Measurements from ENCODE around the gene RAB4A.
A peak's percentile ranks its signal among the peaks of the same experiment; 100 is the strongest.

Gene RAB4A

DNA sequence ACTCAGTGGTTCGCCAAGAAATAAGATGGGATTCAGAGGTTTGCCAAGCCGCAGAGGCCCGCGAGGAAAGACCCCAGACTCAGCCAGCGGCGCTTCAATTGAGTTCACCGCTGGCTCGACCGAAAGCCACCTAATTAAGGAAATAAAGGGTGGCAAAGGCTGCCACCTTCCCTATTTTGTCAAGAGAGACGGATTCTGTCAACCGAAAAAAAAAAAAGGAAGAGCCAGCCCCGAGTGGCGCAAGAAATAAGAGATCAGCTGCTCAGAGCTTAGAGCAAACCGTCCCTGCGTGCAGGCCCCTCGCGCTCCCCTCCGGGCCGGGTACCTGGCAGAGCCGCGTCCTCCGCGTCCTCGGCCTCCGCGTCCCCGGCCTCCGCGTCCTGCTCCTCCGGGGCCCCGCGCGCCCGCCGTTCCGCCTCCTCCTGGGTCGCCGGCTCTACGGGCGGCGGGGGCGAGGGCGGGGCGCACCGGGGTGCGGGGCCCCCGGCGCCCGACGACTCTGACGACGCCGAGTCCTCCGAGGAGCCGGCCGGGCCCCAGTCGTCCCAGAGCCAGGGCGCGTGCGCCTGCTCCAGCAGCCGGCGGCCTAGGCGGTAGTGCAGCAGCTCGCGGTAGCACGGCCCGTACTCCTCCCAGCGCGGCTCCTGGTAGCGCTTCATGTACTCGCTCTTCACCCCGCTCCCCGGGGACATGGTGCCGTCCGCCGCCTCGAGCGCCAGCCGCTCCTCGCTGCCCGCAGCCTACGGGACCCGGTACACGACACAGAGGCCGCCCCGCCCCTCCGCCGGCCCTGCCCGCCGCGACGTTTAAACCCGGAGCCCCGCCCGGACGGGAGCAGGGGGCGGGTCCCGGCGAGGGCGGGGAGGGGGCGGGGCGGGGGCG lies 71.1 kb downstream of the RAB4A start:
- DNase-seq = peak; percentile 87

DNA sequence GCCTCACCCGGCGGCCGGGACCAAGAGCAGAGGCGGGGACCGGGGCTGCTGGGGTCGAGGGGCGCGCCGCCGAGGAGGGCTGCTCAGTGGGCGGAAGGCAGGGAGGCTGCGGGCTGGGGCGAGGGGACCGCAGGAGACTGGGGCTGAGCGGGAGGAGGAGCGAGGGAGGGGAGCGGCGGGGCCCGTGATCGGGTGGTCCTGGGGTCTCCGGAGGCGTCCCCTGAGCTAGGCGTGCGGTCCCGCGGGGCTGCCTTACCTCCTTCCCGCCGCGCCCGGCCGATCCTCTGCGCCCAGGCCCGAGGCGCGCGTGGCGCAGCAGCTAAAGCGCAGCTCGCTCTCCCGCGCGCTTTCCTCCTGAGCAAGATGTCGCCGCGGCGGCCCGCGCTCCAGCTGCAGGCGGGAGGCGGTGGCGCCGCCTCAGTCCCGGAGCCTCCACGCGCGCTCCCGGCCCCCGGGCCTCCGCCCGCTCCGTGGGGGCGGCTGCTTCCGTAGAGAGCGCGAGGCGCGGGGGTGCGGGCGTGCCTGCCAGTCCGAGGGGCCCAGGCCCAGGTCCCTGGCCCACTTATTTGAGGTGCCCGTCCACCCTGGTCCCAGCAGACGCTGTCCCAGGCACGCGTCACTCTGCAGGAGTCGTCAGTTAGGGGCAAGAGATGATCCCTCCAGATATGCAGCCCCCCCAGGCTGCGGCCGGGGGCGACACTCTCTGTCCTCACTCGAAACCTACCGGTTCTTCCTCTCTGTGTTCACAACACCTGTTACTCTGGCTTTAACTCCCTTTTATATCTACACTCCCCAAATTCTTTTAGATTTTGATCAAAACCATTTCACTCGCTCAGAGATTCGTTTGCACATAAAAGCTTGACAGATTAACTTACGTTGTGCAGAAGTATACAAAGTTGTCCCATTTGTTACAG lies 72.0 kb downstream of the RAB4A start, which contains the start of gene CCSAP:
Gene CCSAP, minus strand, starts transcription at position 392 of the 914 bp plus-strand sequence. CDS start 582 bp downstream, outside the sequence.
- peak; percentile 55 for DNase-seq

DNA sequence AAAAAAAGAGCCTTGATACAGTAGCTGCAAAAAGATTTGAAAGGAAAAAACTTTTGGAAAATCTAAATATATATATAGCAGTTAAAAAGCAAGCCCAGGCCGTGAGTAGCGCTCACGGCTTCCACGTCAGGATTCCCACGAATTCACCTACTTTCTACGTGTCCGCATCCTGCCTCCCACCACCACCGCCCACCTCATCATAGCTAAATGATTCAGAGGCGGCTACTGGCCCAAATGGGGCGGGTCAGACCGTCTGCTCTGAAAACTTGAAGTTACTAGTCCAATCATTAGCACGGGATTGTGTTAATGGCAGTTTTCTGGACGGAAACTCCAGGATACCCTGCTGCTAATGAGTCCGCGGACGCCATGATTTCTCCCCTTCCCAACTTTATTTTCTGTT lies 73.2 kb downstream of the RAB4A start:
- no peak for DNase-seq

DNA sequence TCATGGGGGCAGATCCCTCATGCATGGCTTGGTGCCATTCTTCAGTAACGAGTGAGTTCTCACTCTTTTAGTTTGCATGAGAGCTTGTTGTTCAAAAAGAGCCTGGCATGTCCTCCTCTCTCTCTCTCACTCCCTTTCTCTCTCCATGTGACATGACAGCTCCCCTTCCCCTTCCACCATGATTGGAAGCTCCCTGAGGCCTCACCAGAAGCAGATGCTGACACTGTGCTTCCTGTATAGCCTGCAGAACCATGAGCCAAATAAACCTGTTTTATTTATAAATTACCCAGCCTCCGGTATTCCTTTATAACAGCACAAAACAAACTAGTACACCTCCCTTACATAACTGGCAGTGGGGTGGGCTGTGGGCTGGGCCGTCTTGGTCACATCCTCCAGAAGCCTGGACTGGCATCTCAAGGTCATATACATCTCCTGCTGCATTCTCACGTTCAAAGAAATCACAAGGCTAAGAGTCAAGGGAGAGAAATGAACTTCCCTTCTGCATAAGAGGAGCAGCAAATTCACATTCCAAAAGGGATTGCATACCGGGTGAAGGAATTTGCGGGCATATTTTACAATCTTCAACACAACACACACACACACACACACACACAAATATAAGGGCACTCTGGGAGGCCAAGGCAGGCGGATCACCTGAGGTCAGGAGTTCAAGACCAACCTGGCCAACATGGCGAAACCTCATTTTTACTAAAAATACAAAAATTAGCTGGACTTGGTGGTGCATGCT lies 74.2 kb downstream of the RAB4A start:
- DNase-seq = no peak

DNA sequence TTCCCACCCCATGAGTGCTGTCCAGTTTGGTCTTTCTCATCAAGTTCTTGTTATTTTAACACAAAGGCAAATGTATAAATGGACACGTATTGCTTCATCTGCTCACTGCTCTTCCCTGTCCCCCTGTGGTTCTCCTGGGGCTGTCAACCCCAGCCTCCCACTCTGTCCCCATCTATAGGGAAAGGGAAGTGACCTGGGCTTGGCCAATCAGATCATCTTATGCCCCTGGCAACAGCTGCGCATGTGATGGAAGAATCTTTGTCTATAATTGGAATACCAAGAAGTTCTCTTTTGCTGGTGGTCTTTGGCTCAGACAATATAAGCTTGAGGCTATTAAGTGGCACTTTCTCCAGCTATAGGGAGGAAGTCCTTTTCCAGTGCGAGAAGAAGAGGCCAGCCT lies 76.6 kb downstream of the RAB4A start:
- no peak for DNase-seq

DNA sequence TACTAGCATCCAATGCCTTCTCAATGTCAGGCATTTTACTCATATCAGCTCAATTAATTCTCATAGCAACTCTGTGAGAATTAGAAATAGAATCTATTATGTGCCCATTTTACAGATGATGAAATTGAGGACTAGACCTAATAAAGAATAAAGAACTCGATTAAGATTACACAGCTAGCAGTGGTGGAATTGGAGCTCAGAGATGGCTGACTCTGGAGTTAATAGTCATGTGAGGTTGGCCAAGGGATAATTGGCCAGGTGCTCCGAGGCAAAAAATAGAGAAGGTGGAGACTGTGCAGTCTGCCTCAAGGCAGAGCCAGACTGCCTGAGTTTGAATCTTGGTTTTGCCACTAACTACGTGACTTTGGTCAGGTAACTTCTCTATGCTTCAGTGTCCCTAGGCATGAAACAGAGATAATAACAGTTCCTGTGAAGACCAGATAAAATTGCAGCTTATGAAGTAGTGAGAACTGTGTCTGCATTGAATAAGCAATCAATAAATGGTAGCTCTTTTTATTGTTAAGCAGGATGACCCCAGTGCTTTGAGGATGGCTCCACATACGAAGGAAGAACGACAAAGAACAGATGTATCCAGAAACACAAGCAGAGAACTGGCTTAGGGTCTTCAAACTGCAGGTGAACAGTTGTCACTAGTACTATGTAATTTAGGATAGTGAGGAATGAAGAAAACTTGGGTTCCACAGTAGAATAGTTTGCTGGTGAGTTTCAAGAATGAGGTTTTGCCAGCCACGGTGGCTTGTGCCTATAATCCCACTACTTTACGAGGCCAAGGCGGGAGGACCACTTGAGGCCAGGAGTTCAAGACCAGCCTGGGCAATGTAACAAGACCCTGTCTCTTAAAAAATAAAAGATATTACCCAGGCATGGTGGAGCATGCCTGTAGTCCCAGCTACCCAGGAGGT lies 78.8 kb downstream of the RAB4A start:
- no peak for DNase-seq

DNA sequence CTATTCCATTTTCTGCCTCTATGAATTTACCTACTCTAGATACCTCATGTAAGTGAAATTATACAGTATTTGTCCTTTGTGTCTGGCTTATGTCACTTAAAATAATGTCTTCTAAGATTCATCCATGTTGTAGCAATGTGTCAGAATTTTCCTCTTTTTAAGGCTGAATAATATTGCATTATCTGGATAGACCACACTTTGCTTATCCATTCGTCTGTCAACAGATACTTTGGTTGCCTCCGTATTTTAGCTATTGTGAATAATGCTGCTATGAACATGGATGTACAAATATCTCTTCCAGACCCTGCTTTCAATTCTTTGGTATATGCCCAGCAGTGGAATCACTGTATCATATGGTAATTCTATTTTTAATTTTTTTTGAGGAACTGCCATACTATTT lies 82.1 kb downstream of the RAB4A start:
- no peak for DNase-seq

DNA sequence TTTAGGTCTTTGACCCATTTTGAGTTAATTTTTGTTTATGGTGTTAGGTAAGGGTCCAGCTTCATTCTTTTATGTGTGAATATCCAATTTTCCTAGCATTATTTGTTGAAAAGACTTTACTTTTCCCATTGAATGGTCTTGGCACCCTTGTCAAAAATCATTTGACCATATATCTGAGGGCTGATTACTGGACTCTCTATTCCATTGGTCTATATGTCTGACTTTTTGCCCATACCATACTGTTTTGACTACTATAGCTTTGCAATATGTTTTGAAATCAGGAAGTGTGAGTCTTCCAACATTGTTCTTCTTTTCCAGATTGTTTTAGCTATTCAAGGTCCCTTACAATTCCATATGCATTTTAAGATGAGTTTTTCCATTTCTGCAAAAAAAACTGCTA lies 83.3 kb downstream of the RAB4A start:
- no peak for DNase-seq
